ENCODE results near the gene DNAH10. TPM values are rescaled to one million over a fixed set of nuclear protein-coding genes. Genes with fewer than 3 reads are reported as not detected.

DNAH10 gene
- polyA plus RNA-seq, 2 of the 4 experiments (the other 2 are of a cell fraction) = 0.14 to 0.39 TPM

- CTCF ChIA-PET = interaction anchor here (0.7 to 1.1 kb wide), 3 partner anchors 27 to 336 kb away, joined by 3 to 4 read pairs (median 3); no protein-coding TSS in a partner anchor
- POLR2A ChIA-PET = interaction anchor here (0.8 kb wide), 1 partner anchor 11 kb away, joined by 7 read pairs; no protein-coding TSS in a partner anchor
- no peak for FAIRE-seq
- no peak for ATAC-seq
- 70% methylated on average over 14 of the region's 14 CpGs for WGBS (ENCODE audit: missing lambda C conversion rate)
- Histone ChIP-seq H3K4me3 (no peak overlapping the region), H3K27ac (no peak overlapping the region), H3K4me1 (no peaks in the 10 kb centered on the region), H3K9me3 (no peaks in the 10 kb centered on the region; the same call in 2 of the 3 replicates), H3K4me2 (no peak overlapping the region)
- no peak for DNase-seq (ENCODE audit: low read depth in 1 of 2, low spot score in 1 of 2)
- TF ChIP-seq RCOR1 (IDR thresholded peaks at IDR 0.05; ENCODE audit: low read depth, low read length) = no peak
- TF ChIP-seq ESRRA (IDR thresholded peaks at IDR 0.05; ENCODE audit: borderline replicate concordance, low read length) = no peak
- no peak for TF ChIP-seq EHF (CRISPR knock-in tag; IDR thresholded peaks at IDR 0.05)
- TF ChIP-seq MAX (IDR thresholded peaks at IDR 0.05) = no peak
- no peak for TF ChIP-seq ZSCAN20 (CRISPR knock-in tag; IDR thresholded peaks at IDR 0.05)
- no peak for TF ChIP-seq RARB (CRISPR knock-in tag; IDR thresholded peaks at IDR 0.05)
- no peak for TF ChIP-seq HOXA7 (CRISPR knock-in tag; IDR thresholded peaks at IDR 0.05)
- TF ChIP-seq CBX8 (IDR thresholded peaks at IDR 0.05) = no peak
- no peak for TF ChIP-seq ATOH8 (CRISPR knock-in tag; IDR thresholded peaks at IDR 0.05; ENCODE audit: low read depth)
- no peak for TF ChIP-seq SREBF2 (IDR thresholded peaks at IDR 0.05)
- TF ChIP-seq KDM1A (IDR thresholded peaks at IDR 0.05; ENCODE audit: low read depth) = no peak
- no peak for TF ChIP-seq CHD4 (IDR thresholded peaks at IDR 0.05; ENCODE audit: borderline replicate concordance)
Observed at GRCh38 chr12:123931686-123932321, 169.7 kb downstream of the DNAH10 start.

- CTCF ChIA-PET = interaction anchor here (0.7 to 1.0 kb wide), 2 partner anchors 22 to 28 kb away, joined by 3 to 12 read pairs; no protein-coding TSS in a partner anchor
- no peak for TF ChIP-seq ELK1 (IDR thresholded peaks at IDR 0.05; ENCODE audit: low read depth, low read length)
- no peak for TF ChIP-seq SMC3 (IDR thresholded peaks at IDR 0.05)
Observed at GRCh38 chr12:123933214-123933613, 171.1 kb downstream of the DNAH10 start.

GRCh38 chr12:123934016-123934620, 172.0 kb downstream of the DNAH10 start:
- 83% methylated on average over 10 of the region's 11 CpGs for WGBS (ENCODE audit: missing lambda C conversion rate)
- ATAC-seq (no peak), FAIRE-seq (no peak), DNase-seq (ENCODE audit: low read depth in 1 of 2, low spot score in 1 of 2) (no peak)
- Histone ChIP-seq H3K4me1 (no peaks in the 10 kb centered on the region), H3K27ac (no peak overlapping the region), H3K9me3 (no peaks in the 10 kb centered on the region; the same call in 2 of the 3 replicates), H3K4me3 (no peak overlapping the region), H3K4me2 (no peak overlapping the region)
- TF ChIP-seq CBX2 (IDR thresholded peaks at IDR 0.05; ENCODE audit: borderline replicate concordance, low read depth) (no peak), ESRRA (IDR thresholded peaks at IDR 0.05; ENCODE audit: borderline replicate concordance, low read length) (no peak), FOSB (CRISPR knock-in tag; IDR thresholded peaks at IDR 0.05) (no peak), USF2 (IDR thresholded peaks at IDR 0.05) (no peak), FOSL2 (IDR thresholded peaks at IDR 0.05) (no peak), FOSL2 (CRISPR knock-in tag; IDR thresholded peaks at IDR 0.05) (no peak), ZC3H11A (IDR thresholded peaks at IDR 0.05) (no peak), KDM1A (IDR thresholded peaks at IDR 0.05; ENCODE audit: low read depth) (no peak)
- ChIA-PET CTCF (no interaction called here), POLR2A (no interaction called here)

More at GRCh38 chr12:123933214-123933613, 171.1 kb downstream of the DNAH10 start:
- WGBS (ENCODE audit: missing lambda C conversion rate) = 82% methylated on average over 14 of the region's 14 CpGs
- FAIRE-seq (no peak), ATAC-seq (no peak), DNase-seq (ENCODE audit: low read depth in 1 of 2, low spot score in 1 of 2) (no peak)
- H3K4me2 ChIP-seq = no peak overlapping the region
- no peaks in the 10 kb centered on the region; the same call in 2 of the 3 replicates for H3K9me3 ChIP-seq
- no peak overlapping the region for H3K4me3 ChIP-seq
- POLR2A ChIA-PET = no interaction called here
- H3K4me1 ChIP-seq = no peaks in the 10 kb centered on the region
- H3K27ac ChIP-seq = no peak overlapping the region
